Ishikawa (cell line): ENCODE measurements around the gene DPP8.

Experiments used
- CEBPB ChIP-seq: IDR thresholded peaks from 2 replicates; pipeline ENCODE4 v1.6.1; 2012
- CREB1 ChIP-seq: IDR thresholded peaks from 2 replicates; pipeline ENCODE4 v1.6.1; 2012; ENCODE audit warnings: low read depth
- EGR1 ChIP-seq: IDR thresholded peaks from 2 replicates; pipeline ENCODE4 v1.6.1; 2012
- EP300 ChIP-seq: IDR thresholded peaks from 2 replicates; pipeline ENCODE4 v1.6.1; 2012; ENCODE audit warnings: borderline replicate concordance
- FOXM1 ChIP-seq: IDR thresholded peaks from 2 replicates; pipeline ENCODE4 v1.6.1; 2012; ENCODE audit warnings: low read depth, borderline replicate concordance
- NFIC ChIP-seq: IDR thresholded peaks from 2 replicates; pipeline ENCODE4 v1.6.1; 2012
- RAD21 ChIP-seq: IDR thresholded peaks from 2 replicates; pipeline ENCODE4 v1.6.1; 2012; ENCODE audit warnings: low read depth
- TAF1 ChIP-seq: IDR thresholded peaks from 2 replicates; pipeline ENCODE4 v1.6.1; 2012; ENCODE audit warnings: low read depth, mild to moderate bottlenecking
- TCF12 ChIP-seq: IDR thresholded peaks from 2 replicates; pipeline ENCODE4 v1.6.1; 2012; ENCODE audit warnings: low read depth
- TEAD4 ChIP-seq: IDR thresholded peaks from 2 replicates; pipeline ENCODE4 v1.6.1; 2012
- YY1 ChIP-seq: IDR thresholded peaks from 2 replicates; pipeline ENCODE4 v1.6.1; 2012; ENCODE audit warnings: low read depth
- ZBTB7A ChIP-seq: IDR thresholded peaks from 2 replicates; pipeline ENCODE4 v1.6.1; 2012; ENCODE audit warnings: low read depth
- TF ChIP-seq, protein P1 (sequence below): IDR thresholded peaks from 2 replicates; pipeline ENCODE4 v1.6.1; 2012
- TF ChIP-seq, protein P2 (sequence below): IDR thresholded peaks from 2 replicates; pipeline ENCODE4 v1.6.1; 2012
- TF ChIP-seq, protein P3 (sequence below): IDR thresholded peaks from 2 replicates; pipeline ENCODE4 v1.6.1; 2012; ENCODE audit warnings: low read depth, mild to moderate bottlenecking

The DPP8 gene

DNA sequence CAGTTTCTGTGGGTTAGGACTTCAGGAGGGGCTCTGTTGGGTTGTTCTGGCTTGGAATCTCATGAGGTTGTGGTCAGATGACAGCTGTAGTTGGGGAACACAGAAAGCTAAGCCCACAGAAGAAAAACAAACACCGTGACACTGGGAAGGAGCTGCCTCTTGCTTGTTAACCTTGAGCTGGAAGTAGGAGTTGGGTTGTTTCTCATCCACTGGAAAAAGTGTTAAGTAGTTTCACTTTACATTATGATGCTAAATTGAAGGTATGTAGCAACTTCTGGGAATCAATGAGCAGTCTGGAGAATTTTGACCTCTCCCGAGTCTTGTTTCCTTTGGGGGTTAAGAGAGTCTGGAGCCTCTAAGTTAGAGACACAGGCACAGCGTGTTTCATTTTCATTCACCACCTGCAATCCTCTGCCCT lies 33.2 kb upstream of the DPP8 start:
- TF ChIP-seq EGR1 (no peak), CREB1 (no peak)

DNA sequence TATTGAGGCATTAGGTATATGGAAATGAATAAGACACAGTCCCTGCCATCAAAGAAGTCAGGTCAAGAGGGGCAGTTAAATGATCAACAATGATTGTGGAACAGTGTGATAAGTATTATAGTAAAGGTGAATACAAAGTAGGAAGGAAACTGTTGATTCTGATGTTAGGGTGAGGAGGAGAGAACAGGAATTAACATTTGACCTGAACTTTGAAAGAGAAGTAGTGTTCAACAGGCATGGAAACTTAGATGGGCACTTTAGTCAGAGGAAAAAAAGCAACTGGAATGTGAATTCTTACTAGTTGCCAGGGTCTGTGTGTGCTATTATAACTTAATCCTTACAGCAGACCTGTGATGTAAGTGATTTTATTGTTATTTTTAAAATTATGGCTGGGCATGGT lies 30.4 kb upstream of the DPP8 start:
- TF ChIP-seq TEAD4, result no peak
- TF ChIP-seq, protein P1, sequence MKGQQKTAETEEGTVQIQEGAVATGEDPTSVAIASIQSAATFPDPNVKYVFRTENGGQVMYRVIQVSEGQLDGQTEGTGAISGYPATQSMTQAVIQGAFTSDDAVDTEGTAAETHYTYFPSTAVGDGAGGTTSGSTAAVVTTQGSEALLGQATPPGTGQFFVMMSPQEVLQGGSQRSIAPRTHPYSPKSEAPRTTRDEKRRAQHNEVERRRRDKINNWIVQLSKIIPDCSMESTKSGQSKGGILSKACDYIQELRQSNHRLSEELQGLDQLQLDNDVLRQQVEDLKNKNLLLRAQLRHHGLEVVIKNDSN, result no peak
- TF ChIP-seq CREB1, result no peak
- no peak for TF ChIP-seq TCF12
- TF ChIP-seq, protein P2, sequence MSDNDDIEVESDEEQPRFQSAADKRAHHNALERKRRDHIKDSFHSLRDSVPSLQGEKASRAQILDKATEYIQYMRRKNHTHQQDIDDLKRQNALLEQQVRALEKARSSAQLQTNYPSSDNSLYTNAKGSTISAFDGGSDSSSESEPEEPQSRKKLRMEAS, result no peak
- TF ChIP-seq EGR1, result no peak
- TF ChIP-seq EP300, result no peak

DNA sequence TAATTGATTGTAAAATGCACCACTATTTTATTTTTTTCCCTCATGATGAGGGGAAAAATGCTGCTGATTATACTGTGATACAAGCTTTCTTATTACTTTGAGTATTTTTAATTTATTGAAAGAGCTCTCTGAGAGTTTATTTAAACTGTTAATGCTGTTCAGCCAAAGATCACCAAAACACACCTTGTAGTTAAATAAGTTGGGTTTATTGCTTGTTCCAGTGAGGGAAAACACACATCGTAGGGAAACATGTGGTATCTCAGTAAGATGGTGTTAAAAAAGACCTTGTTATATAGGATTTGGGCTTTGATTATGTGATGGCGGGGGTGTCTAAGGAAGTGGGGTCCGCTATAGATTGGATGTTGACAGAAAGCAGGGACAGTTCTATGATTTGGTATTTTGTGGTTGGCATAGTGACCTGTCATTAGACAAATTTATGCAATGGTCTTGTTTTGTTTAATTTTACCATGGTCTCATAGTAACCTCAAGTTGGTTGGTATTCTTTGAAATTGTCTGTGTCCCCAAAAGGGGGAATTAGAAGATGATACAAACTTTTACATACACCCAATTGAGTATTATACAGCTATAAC lies 23.8 kb upstream of the DPP8 start:
- TF ChIP-seq, protein P2, result no peak
- TF ChIP-seq EP300, result no peak
- no peak for TF ChIP-seq EGR1
- TF ChIP-seq CEBPB, result no peak
- no peak for TF ChIP-seq RAD21
- TF ChIP-seq, protein P3, sequence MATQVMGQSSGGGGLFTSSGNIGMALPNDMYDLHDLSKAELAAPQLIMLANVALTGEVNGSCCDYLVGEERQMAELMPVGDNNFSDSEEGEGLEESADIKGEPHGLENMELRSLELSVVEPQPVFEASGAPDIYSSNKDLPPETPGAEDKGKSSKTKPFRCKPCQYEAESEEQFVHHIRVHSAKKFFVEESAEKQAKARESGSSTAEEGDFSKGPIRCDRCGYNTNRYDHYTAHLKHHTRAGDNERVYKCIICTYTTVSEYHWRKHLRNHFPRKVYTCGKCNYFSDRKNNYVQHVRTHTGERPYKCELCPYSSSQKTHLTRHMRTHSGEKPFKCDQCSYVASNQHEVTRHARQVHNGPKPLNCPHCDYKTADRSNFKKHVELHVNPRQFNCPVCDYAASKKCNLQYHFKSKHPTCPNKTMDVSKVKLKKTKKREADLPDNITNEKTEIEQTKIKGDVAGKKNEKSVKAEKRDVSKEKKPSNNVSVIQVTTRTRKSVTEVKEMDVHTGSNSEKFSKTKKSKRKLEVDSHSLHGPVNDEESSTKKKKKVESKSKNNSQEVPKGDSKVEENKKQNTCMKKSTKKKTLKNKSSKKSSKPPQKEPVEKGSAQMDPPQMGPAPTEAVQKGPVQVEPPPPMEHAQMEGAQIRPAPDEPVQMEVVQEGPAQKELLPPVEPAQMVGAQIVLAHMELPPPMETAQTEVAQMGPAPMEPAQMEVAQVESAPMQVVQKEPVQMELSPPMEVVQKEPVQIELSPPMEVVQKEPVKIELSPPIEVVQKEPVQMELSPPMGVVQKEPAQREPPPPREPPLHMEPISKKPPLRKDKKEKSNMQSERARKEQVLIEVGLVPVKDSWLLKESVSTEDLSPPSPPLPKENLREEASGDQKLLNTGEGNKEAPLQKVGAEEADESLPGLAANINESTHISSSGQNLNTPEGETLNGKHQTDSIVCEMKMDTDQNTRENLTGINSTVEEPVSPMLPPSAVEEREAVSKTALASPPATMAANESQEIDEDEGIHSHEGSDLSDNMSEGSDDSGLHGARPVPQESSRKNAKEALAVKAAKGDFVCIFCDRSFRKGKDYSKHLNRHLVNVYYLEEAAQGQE, result no peak
- TF ChIP-seq TCF12, result no peak
- no peak for TF ChIP-seq ZBTB7A
- no peak for TF ChIP-seq NFIC

DNA sequence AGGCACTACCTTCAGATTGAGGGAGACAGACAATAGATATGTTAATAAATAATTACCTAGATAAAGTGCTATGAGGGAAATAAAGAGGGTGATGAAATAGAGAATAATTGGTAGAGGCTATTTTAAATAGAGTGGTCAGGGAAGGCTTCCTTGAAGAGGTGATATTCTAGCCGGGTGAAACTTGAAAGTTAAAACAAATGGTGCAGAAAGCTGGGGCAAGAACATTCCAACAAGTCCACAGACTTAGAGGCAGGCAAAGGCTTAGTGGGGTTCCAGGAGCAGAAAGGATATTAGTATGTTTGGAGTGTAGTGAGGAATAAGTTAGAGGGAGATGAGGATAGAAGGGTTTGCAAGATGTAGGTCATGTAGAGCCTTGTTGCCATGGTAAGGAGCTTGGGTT lies 22.8 kb upstream of the DPP8 start:
- TF ChIP-seq, protein P3, result no peak
- TF ChIP-seq NFIC, result no peak

GRCh38 chr15:65535192-65535591 lies 17.7 kb upstream of the DPP8 start:
- TF ChIP-seq CREB1, result no peak
- no peak for TF ChIP-seq EP300
- no peak for TF ChIP-seq CEBPB
- TF ChIP-seq NFIC, result no peak
- no peak for TF ChIP-seq TEAD4
- no peak for TF ChIP-seq TAF1
- TF ChIP-seq TCF12, result no peak
- TF ChIP-seq, protein P3, result no peak
- TF ChIP-seq, protein P1, result no peak
- TF ChIP-seq EGR1, result no peak
- TF ChIP-seq YY1, result no peak
- TF ChIP-seq ZBTB7A, result no peak
- TF ChIP-seq, protein P2, result no peak
- no peak for TF ChIP-seq RAD21
- no peak for TF ChIP-seq FOXM1
